Type B pancreatic cell (in vitro differentiated cells): Measurements from ENCODE around the gene ADGRV1. TPM values are rescaled to one million over a fixed set of nuclear protein-coding genes. Genes with fewer than 3 reads are reported as not detected.

Experiments used
- DNase-seq: peaks from one replicate; pipeline ENCODE4 v3.0.0; 2021; ENCODE audit warnings: mixed read lengths; ENCODE audit not compliant: unreplicated experiment; ENCODE audit errors: extremely low spot score
- H3K27ac Mint-ChIP-seq: 2 replicates; pipeline ENCODE4 v1.8.0; 2021; ENCODE audit warnings: mild to moderate bottlenecking, mixed read lengths
- H3K27me3 Mint-ChIP-seq: 2 replicates; pipeline ENCODE4 v1.8.0; 2021; ENCODE audit warnings: mixed read lengths
- H3K36me3 Mint-ChIP-seq: 2 replicates; pipeline ENCODE4 v1.8.0; 2021; ENCODE audit warnings: mixed read lengths
- H3K4me1 Mint-ChIP-seq: one replicate; pipeline ENCODE4 v1.8.0; 2021; ENCODE audit warnings: mixed read lengths; ENCODE audit not compliant: unreplicated experiment
- H3K4me3 Mint-ChIP-seq: 2 replicates; pipeline ENCODE4 v1.8.0; 2021; ENCODE audit warnings: mild to moderate bottlenecking, mixed read lengths
- H3K9me3 Mint-ChIP-seq: 2 replicates; pipeline ENCODE4 v1.8.0; 2021; ENCODE audit warnings: mixed read lengths
- CTCF ChIP-seq: fragments of 200-600 bp; sonication (generic); conservative IDR thresholded peaks from 2 replicates; pipeline ENCODE4 v1.5.0; 2021; ENCODE audit warnings: antibody characterized with exemption, mild to moderate bottlenecking
- total RNA-seq: library from RNA; stranded (reverse); gene quantifications from 2 replicates; pipeline ENCODE4 v1.2.1, GENCODE V29; 2021; ENCODE audit warnings: low replicate concordance

Gene ADGRV1
- total RNA-seq, 1 donor from 2014 or later, result 29.5 TPM

- Mint-ChIP-seq H3K36me3 (no peaks in the 10 kb centered on the region), H3K9me3 (no peaks in the 10 kb centered on the region), H3K27ac (no peak overlapping the region), H3K4me1 (peaks cover 18% of the 10 kb centered on the region), H3K27me3 (no peaks in the 10 kb centered on the region), H3K4me3 (no peak overlapping the region)
- DNase-seq, result no peak
- no peak for TF ChIP-seq CTCF
Measured at GRCh38 chr5:91119981-91120850, 561.6 kb downstream of the ADGRV1 start.

- H3K36me3 Mint-ChIP-seq, result no peaks in the 10 kb centered on the region
- TF ChIP-seq CTCF, result no peak
- no peak for DNase-seq
- no peak overlapping the region for H3K4me3 Mint-ChIP-seq
- no peak overlapping the region for H3K27ac Mint-ChIP-seq
- no peaks in the 10 kb centered on the region for H3K27me3 Mint-ChIP-seq
- peaks cover 18% of the 10 kb centered on the region for H3K4me1 Mint-ChIP-seq
- H3K9me3 Mint-ChIP-seq, result no peaks in the 10 kb centered on the region
Measured at GRCh38 chr5:91121347-91121993, 562.9 kb downstream of the ADGRV1 start.

- no peak for DNase-seq
- Mint-ChIP-seq H3K4me1 (peaks cover 19% of the 10 kb centered on the region), H3K27ac (no peak overlapping the region), H3K9me3 (no peaks in the 10 kb centered on the region), H3K36me3 (no peaks in the 10 kb centered on the region), H3K4me3 (no peak overlapping the region), H3K27me3 (no peaks in the 10 kb centered on the region)
- no peak for TF ChIP-seq CTCF
Measured at GRCh38 chr5:91122651-91123050, 564.1 kb downstream of the ADGRV1 start.

GRCh38 chr5:91123291-91123690, 564.7 kb downstream of the ADGRV1 start:
- DNase-seq, result no peak
- no peak for TF ChIP-seq CTCF
- Mint-ChIP-seq H3K27me3 (no peaks in the 10 kb centered on the region), H3K4me1 (peaks cover 21% of the 10 kb centered on the region), H3K27ac (no peak overlapping the region), H3K4me3 (no peak overlapping the region), H3K9me3 (no peaks in the 10 kb centered on the region), H3K36me3 (no peaks in the 10 kb centered on the region)

GRCh38 chr5:91123901-91124300, 565.3 kb downstream of the ADGRV1 start:
- no peak for TF ChIP-seq CTCF
- Mint-ChIP-seq H3K4me3 (no peak overlapping the region), H3K4me1 (peaks cover 22% of the 10 kb centered on the region), H3K27me3 (no peaks in the 10 kb centered on the region), H3K36me3 (no peaks in the 10 kb centered on the region), H3K27ac (no peak overlapping the region), H3K9me3 (no peaks in the 10 kb centered on the region)
- DNase-seq, result no peak
